ENCODE measurements around the gene SMG7. TPM values are rescaled to one million over a fixed set of nuclear protein-coding genes. Genes with fewer than 3 reads are reported as not detected.

The SMG7 gene
- total and polyA plus RNA-seq, 10 of the 15 experiments (the other 5 are each of a cell fraction or from before 2014, with no cell fraction given) = 9.5 to 65.4 (median 42.7) TPM

GRCh38 chr1:183472488-183473216, at the start of gene SMG7 (continued):
- TF ChIP-seq RB1 (IDR thresholded peaks at IDR 0.05; ENCODE audit: borderline replicate concordance) = 0 out of 2 replicates have a peak, but pooled peaks have one; percentile 33
- 0 out of 3 replicates have a peak, but pooled peaks have one; percentile 10 for TF ChIP-seq POU2F2 (IDR thresholded peaks at IDR 0.05; ENCODE audit: borderline replicate concordance, low read depth, low read length)
- TF ChIP-seq LARP7 (IDR thresholded peaks at IDR 0.05) = peak; percentile 85; the same call in 1 of the 2 replicates
- TF ChIP-seq NKRF (conservative IDR thresholded peaks at IDR 0.05) = peak; percentile 58
- no peak for TF ChIP-seq STAT1 (conservative IDR thresholded peaks at IDR 0.05)
- peak; percentile 67; the same call in 1 of the 2 replicates for TF ChIP-seq TAF1 (IDR thresholded peaks at IDR 0.05; ENCODE audit: borderline replicate concordance, low read depth, low read length)
- peak; percentile 59; the same call in 1 of the 2 replicates for TF ChIP-seq MLLT1 (IDR thresholded peaks at IDR 0.05)
- peak; percentile 92 for TF ChIP-seq YY1 (IDR thresholded peaks at IDR 0.05; ENCODE audit: low read depth, low read length)
- no peak for TF ChIP-seq EP300 (IDR thresholded peaks at IDR 0.05; ENCODE audit: borderline replicate concordance in 1 of 2, control insufficient read depth in 1 of 2, low read depth in 2 of 2, low read length in 2 of 2)
- TF ChIP-seq IKZF2 (IDR thresholded peaks at IDR 0.05) = peak in 1 of 2 experiments; percentile 56; a peak in 2 of 4 replicates
- TF ChIP-seq EED (IDR thresholded peaks at IDR 0.05; ENCODE audit: low read depth) = peak; percentile 50; the same call in 1 of the 2 replicates
- 0 out of 2 replicates have a peak, but pooled peaks have one; percentile 40 for TF ChIP-seq HDGF (IDR thresholded peaks at IDR 0.05)
- no peak for TF ChIP-seq SPI1 (IDR thresholded peaks at IDR 0.05; ENCODE audit: borderline replicate concordance, insufficient read depth, low read depth, low read length)
- TF ChIP-seq CREB1 (IDR thresholded peaks at IDR 0.05; ENCODE audit: low read depth) = 0 out of 2 replicates have a peak, but pooled peaks have one; percentile 6

Measured in GM12878 (cell line).